Activated CD4-positive, alpha-beta T cell treated with anti-CD3 and anti-CD28 coated beads, Interleukin-2, amount 50 U/mL, for 4 hours (primary cell): ENCODE results near the gene TYMS.
A peak's percentile ranks its signal among the peaks of the same experiment; 100 is the strongest.

Experiments used
- DNase-seq, 2 experiments: peaks; one replicate each; pipeline ENCODE4 v3.0.0-alpha.2; 2020

TYMS gene

DNA sequence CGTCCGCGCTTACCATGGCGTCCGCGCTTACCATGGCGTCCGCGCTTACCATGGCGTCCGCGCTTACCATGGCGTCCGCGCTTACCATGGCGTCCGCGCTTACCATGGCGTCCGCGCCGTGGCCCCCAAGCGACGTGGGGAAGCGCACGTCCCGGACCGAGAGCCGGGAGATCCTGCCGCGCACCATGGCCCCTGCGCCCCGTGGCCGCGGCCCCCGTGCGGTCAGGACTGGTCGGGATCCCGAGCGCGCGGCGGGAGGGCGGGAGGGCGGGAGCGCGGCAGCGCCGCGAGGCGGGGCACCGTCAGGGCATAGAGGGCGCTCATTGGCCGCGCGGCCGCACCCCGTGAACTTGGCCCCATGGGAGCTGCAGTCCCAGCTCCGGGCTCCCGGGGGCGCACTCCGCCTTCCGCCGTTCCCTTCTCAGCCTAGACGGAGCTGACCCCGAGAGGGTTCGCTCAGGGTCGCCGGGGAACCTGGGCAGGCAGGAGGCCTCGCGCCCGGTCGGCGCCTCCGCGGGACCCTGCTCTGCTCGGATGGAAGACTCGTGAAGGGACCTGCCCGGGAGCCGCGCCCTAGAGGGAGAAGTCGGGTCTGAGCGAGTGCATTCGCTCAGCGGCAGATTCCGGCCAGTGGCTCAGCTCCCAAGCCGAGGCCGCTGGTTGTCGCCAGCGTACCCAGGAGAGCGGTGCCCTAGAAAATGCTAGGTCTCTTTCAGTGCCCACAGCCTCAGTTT is 55.1 kb downstream of the TYMS start, which contains the start of gene ENOSF1:
ENOSF1 (minus strand) TSS at position 230 of the 734 bp plus-strand sequence; CDS start at position 187, 43 bp downstream.
- peak; percentile 67 to 74 for DNase-seq

GRCh38 chr18:713135-713490 is 55.7 kb downstream of the TYMS start:
- no peak for DNase-seq

- peak; percentile 4 to 10 for DNase-seq
Measured at GRCh38 chr18:715626-716025, 58.2 kb downstream of the TYMS start.

GRCh38 chr18:717003-717402 is 59.5 kb downstream of the TYMS start:
- DNase-seq = no peak
